H1 (cell line): ENCODE results near the gene TEAD1. TPM values are rescaled to one million over a fixed set of nuclear protein-coding genes. Genes with fewer than 3 reads are reported as not detected.

Experiments used
- CTCF ChIA-PET: fragments of 300-600 bp; sonication (Branson Sonifier 250); formaldehyde crosslinking; loops from one replicate; lab custom pipeline; 2021; ENCODE audit not compliant: partially characterized antibody; lab: Charles Lee
- POLR2A ChIA-PET: fragments of 300-600 bp; sonication (Branson Sonifier 250); formaldehyde crosslinking; loops from one replicate; lab custom pipeline; 2021; ENCODE audit warnings: inconsistent platforms; ENCODE audit not compliant: partially characterized antibody; lab: Charles Lee
- DNase-seq, 2 experiments: peaks; one replicate each; pipeline versions ENCODE4 v3.0.0 to v3.0.0-alpha.2; 2010 to 2022; ENCODE audit warnings: low spot score in 2 of 2, low read depth in 1 of 2, mixed read lengths in 1 of 2
- FAIRE-seq: peaks from 2 replicates; lab custom pipeline; 2011; peaks lifted over from hg19 to GRCh38; lab: Jason Lieb, UNC
- H2AFZ ChIP-seq: 2 replicates; pipeline ENCODE4 v1.8.1; 2012; ENCODE audit warnings: low read length, inconsistent platforms
- H2AK5ac ChIP-seq: 2 replicates; pipeline ENCODE4 v1.6.1; 2013; ENCODE audit warnings: low read depth, low read length
- H2BK120ac ChIP-seq: replicated peaks from 2 replicates; pipeline ENCODE3; 2013; ENCODE audit warnings: low read depth, low read length, inconsistent platforms
- H2BK12ac ChIP-seq: 2 replicates; pipeline ENCODE4 v1.6.1; 2013; ENCODE audit warnings: low read depth, low read length
- H2BK15ac ChIP-seq: 2 replicates; pipeline ENCODE4 v1.6.1; 2013; ENCODE audit warnings: low read length
- H2BK20ac ChIP-seq: 2 replicates; pipeline ENCODE4 v1.6.1; 2013; ENCODE audit warnings: low read length
- H2BK5ac ChIP-seq: 2 replicates; pipeline ENCODE4 v1.6.1; 2013; ENCODE audit warnings: low read depth, low read length
- H3K14ac ChIP-seq: 2 replicates; pipeline ENCODE4 v1.6.1; 2013; ENCODE audit warnings: inconsistent platforms; ENCODE audit not compliant: insufficient read length
- H3K18ac ChIP-seq: 2 replicates; pipeline ENCODE4 v1.6.1; 2013; ENCODE audit warnings: low read length; ENCODE audit errors: extremely low read depth
- H3K23ac ChIP-seq: 2 replicates; pipeline ENCODE4 v1.6.1; 2013; ENCODE audit warnings: inconsistent platforms; ENCODE audit not compliant: insufficient read length
- H3K23me2 ChIP-seq: 2 replicates; pipeline ENCODE4 v1.6.1; 2013; ENCODE audit warnings: low read depth, low read length
- H3K27ac ChIP-seq: 2 replicates; pipeline ENCODE4 v1.6.1; 2011; ENCODE audit warnings: low read depth, low read length, inconsistent platforms
- H3K27me3 ChIP-seq, 4 experiments: replicated peaks in 1 of 4; 1 replicate in 1 of 4; 2 replicates in 3 of 4; pipeline versions ENCODE4 v1.6.1 to v1.8.1; 2011 to 2013; ENCODE audit warnings: low read length in 3 of 4, mild to moderate bottlenecking in 3 of 4, inconsistent platforms in 2 of 4, mixed read lengths in 2 of 4, moderate library complexity in 1 of 4; ENCODE audit not compliant: control insufficient read depth in 3 of 4, insufficient read depth in 3 of 4; ENCODE audit errors: extremely low read depth in 1 of 4
- H3K36me3 ChIP-seq, 4 experiments: 2 replicates each; pipeline versions ENCODE4 v1.6.1 to v1.8.1; 2011 to 2013; ENCODE audit warnings: mild to moderate bottlenecking in 4 of 4, low read length in 3 of 4, moderate library complexity in 2 of 4, control low read depth in 1 of 4, inconsistent platforms in 1 of 4; ENCODE audit not compliant: insufficient read depth in 4 of 4, control insufficient read depth in 2 of 4
- H3K4ac ChIP-seq: replicated peaks from 2 replicates; pipeline ENCODE3; 2013; ENCODE audit warnings: low read length, low read depth, mixed read lengths, inconsistent platforms; ENCODE audit not compliant: insufficient read length
- H3K4me1 ChIP-seq, 4 experiments: replicated peaks in 1 of 4; 1 replicate in 1 of 4; 2 replicates in 3 of 4; pipeline versions ENCODE4 v1.6.1 to v1.8.1; 2011 to 2013; ENCODE audit warnings: low read length in 3 of 4, inconsistent platforms in 2 of 4, mixed read lengths in 1 of 4; ENCODE audit not compliant: insufficient read depth in 4 of 4, control insufficient read depth in 3 of 4
- H3K4me2 ChIP-seq, 2 experiments: 2 replicates each; pipeline versions ENCODE4 v1.6.1 to v1.8.1; 2011 to 2013; ENCODE audit warnings: low read depth in 2 of 2, low read length in 2 of 2, control low read depth in 1 of 2, inconsistent platforms in 1 of 2, mild to moderate bottlenecking in 1 of 2; ENCODE audit not compliant: insufficient read depth in 1 of 2
- H3K4me3 ChIP-seq, 4 experiments: fragments of 200-600, 300-600 bp in 1 of 4; sonication (generic), shearing (Covaris generic), sonication (Bioruptor Twin) in 1 of 4; 2 replicates each; pipeline versions ENCODE4 v1.5.1 to v1.8.1; 2011 to 2016; ENCODE audit warnings: low read length in 4 of 4, low read depth in 3 of 4, control low read depth in 2 of 4, inconsistent platforms in 2 of 4, mild to moderate bottlenecking in 2 of 4, mixed read lengths in 1 of 4, moderate library complexity in 1 of 4; ENCODE audit not compliant: insufficient read depth in 2 of 4; ENCODE audit errors: extremely low read depth in 1 of 4
- H3K56ac ChIP-seq: replicated peaks from 2 replicates; pipeline ENCODE3; 2013; ENCODE audit warnings: low read depth, mild to moderate bottlenecking, mixed read lengths, low read length, inconsistent platforms; ENCODE audit not compliant: insufficient read length
- H3K79me1 ChIP-seq: 2 replicates; pipeline ENCODE4 v1.6.1; 2013; ENCODE audit warnings: low read depth, low read length, control low read depth
- H3K79me2 ChIP-seq, 2 experiments: 2 replicates each; pipeline versions ENCODE4 v1.6.1 to v1.8.1; 2012 to 2013; ENCODE audit warnings: low read length in 2 of 2, mild to moderate bottlenecking in 2 of 2, inconsistent platforms in 1 of 2; ENCODE audit not compliant: insufficient read depth in 2 of 2, control insufficient read depth in 1 of 2
- H3K9ac ChIP-seq, 4 experiments: replicated peaks in 1 of 4; 1 replicate in 1 of 4; 2 replicates in 3 of 4; pipeline versions ENCODE4 v1.6.1 to v1.8.1; 2011 to 2013; ENCODE audit warnings: low read depth in 3 of 4, low read length in 3 of 4, control low read depth in 2 of 4, mild to moderate bottlenecking in 2 of 4, moderate library complexity in 2 of 4, inconsistent platforms in 1 of 4; ENCODE audit errors: extremely low read depth in 1 of 4
- H3K9me3 ChIP-seq, 2 experiments: 2 replicates each; pipeline versions ENCODE4 v1.6.1 to v1.8.1; 2012 to 2013; ENCODE audit warnings: mild to moderate bottlenecking in 2 of 2, moderate library complexity in 2 of 2, control low read depth in 1 of 2, inconsistent platforms in 1 of 2, low read depth in 1 of 2, low read length in 1 of 2, mixed read lengths in 1 of 2; ENCODE audit not compliant: insufficient read depth in 2 of 2
- H4K20me1 ChIP-seq, 2 experiments: replicated peaks in 1 of 2; 2 replicates each; pipeline versions ENCODE3 to v1.8.1; 2011 to 2013; ENCODE audit warnings: inconsistent platforms in 2 of 2, low read length in 2 of 2, mild to moderate bottlenecking in 1 of 2; ENCODE audit not compliant: insufficient read depth in 2 of 2, control insufficient read depth in 1 of 2
- H4K5ac ChIP-seq: 2 replicates; pipeline ENCODE4 v1.6.1; 2013; ENCODE audit warnings: low read length, low read depth, mixed read lengths, inconsistent platforms; ENCODE audit not compliant: insufficient read length
- H4K8ac ChIP-seq: 2 replicates; pipeline ENCODE4 v1.8.0; 2013; ENCODE audit warnings: mild to moderate bottlenecking, moderate library complexity, low read length, inconsistent platforms; ENCODE audit not compliant: insufficient read depth; ENCODE audit errors: extremely low read depth
- H4K91ac ChIP-seq: replicated peaks from 2 replicates; pipeline ENCODE3; 2013; ENCODE audit warnings: low read length, mixed read lengths, inconsistent platforms; ENCODE audit not compliant: insufficient read length
- CREB1 ChIP-seq: IDR thresholded peaks from 2 replicates; pipeline ENCODE4 v1.6.1; 2012; ENCODE audit warnings: inconsistent platforms
- EGR1 ChIP-seq: IDR thresholded peaks from 2 replicates; pipeline ENCODE4 v1.6.1; 2011; ENCODE audit warnings: low read depth, low read length, borderline replicate concordance
- EP300 ChIP-seq, 2 experiments: IDR thresholded peaks; 1 replicate in 1 of 2; 2 replicates in 1 of 2; pipeline ENCODE4 v1.6.1; 2011 to 2012; ENCODE audit warnings: low read depth in 2 of 2, low read length in 2 of 2, mild to moderate bottlenecking in 2 of 2, borderline replicate concordance in 1 of 2, inconsistent platforms in 1 of 2, moderate library complexity in 1 of 2
- HDAC6 ChIP-seq: IDR thresholded peaks from one replicate; pipeline ENCODE4 v1.7.1; 2012; ENCODE audit warnings: low read depth, mild to moderate bottlenecking, inconsistent platforms, low read length, moderate library complexity
- KDM1A ChIP-seq: fragments of 200-600, 300-600 bp; sonication (generic); IDR thresholded peaks from 2 replicates; pipeline ENCODE4 v1.7.1; 2016; ENCODE audit warnings: mild to moderate bottlenecking, low read length, borderline replicate concordance
- KDM4A ChIP-seq: IDR thresholded peaks from one replicate; pipeline ENCODE4 v1.7.1; 2012; ENCODE audit warnings: low read depth, mild to moderate bottlenecking, moderate library complexity, low read length, inconsistent platforms; ENCODE audit not compliant: severe bottlenecking
- NANOG ChIP-seq: IDR thresholded peaks from 2 replicates; pipeline ENCODE4 v1.6.1; 2011; ENCODE audit warnings: low read length, low read depth, mild to moderate bottlenecking, inconsistent platforms; ENCODE audit not compliant: insufficient read depth, poor library complexity, severe bottlenecking
- RAD21 ChIP-seq, 2 experiments: IDR thresholded peaks in 1 of 2; conservative IDR thresholded peaks in 1 of 2; 2 replicates each; pipeline ENCODE4 v1.6.1; 2011; ENCODE audit warnings: low read depth in 2 of 2, low read length in 2 of 2, improper control_type of control experiment in 1 of 2, inconsistent platforms in 1 of 2, mild to moderate bottlenecking in 1 of 2, moderate library complexity in 1 of 2
- RNF2 ChIP-seq: fragments of 200-900, 300-1000 bp; sonication (generic); IDR thresholded peaks from 2 replicates; pipeline ENCODE4 v1.7.1; 2016; ENCODE audit warnings: borderline replicate concordance, low read depth, mild to moderate bottlenecking, antibody characterized with exemption, low read length; ENCODE audit not compliant: poor library complexity, severe bottlenecking; ENCODE audit errors: missing control alignments
- SP4 ChIP-seq: IDR thresholded peaks from 2 replicates; pipeline ENCODE4 v1.6.1; 2012; ENCODE audit warnings: low read length, inconsistent platforms
- TEAD4 ChIP-seq: IDR thresholded peaks from 2 replicates; pipeline ENCODE4 v1.6.1; 2012; ENCODE audit warnings: low read depth, low read length, inconsistent platforms, mixed read lengths
- YY1 ChIP-seq: IDR thresholded peaks from 2 replicates; pipeline ENCODE4 v1.6.1; 2011; ENCODE audit warnings: low read depth, mild to moderate bottlenecking, low read length
- WGBS, 2 experiments: shearing (Covaris generic) in 1 of 2; methylation state at CpG; one replicate each; pipeline versions ENCODE4 v1.1.6 to v1.1.7; 2013 to 2015; ENCODE audit warnings: low lambda C conversion rate in 2 of 2, mixed read lengths in 2 of 2, inconsistent platforms in 1 of 2, low coverage in 1 of 2, missing lambda C conversion rate in 1 of 2; ENCODE audit not compliant: insufficient replicate concordance in 2 of 2, insufficient coverage in 1 of 2, insufficient read length in 1 of 2; ENCODE audit errors: extremely low coverage in 1 of 2, missing lambda C conversion rate in 1 of 2; 5-methylcytosine and 5-hydroxymethylcytosine counted together
- polyA plus RNA-seq, 7 experiments: library from polyadenylated mRNA; depleted of rRNA in 3 of 7; stranded (reverse) in 5 of 7; unstranded in 2 of 7; fragments of >200 nt in 5 of 7; fragments of 200-250 nt in 2 of 7; gene quantifications; 1 replicate in 5 of 7; 2 replicates in 1 of 7; 4 replicates in 1 of 7; pipeline versions ENCODE4 v1.2.1 to v1.2.3, GENCODE V29; 2011 to 2013; ENCODE audit warnings: missing spikeins in 2 of 7, mixed read lengths in 2 of 7
- total RNA-seq: library from RNA; stranded (reverse); fragmentation: NEBNext Ultra II Directional; extraction: Animal tissue kit (Norgen Biotek cat#: 25700); gene quantifications from 2 replicates; pipeline ENCODE4 v1.2.1, GENCODE V29; 2021
- TF ChIP-seq, protein P1 (sequence below): IDR thresholded peaks from 2 replicates; pipeline ENCODE4 v1.6.1; 2011; ENCODE audit warnings: low read depth, mild to moderate bottlenecking, low read length; ENCODE audit not compliant: insufficient read depth

TEAD1 gene
- total and polyA plus RNA-seq, 2 of the 8 experiments (the other 6 are each of a cell fraction or from before 2014, with no cell fraction given) = 15.6 to 67.4 TPM

- Histone ChIP-seq H3K4ac (no peak overlapping the region), H3K36me3 (no peaks in the 10 kb centered on the region), H4K20me1 (no peaks in the 10 kb centered on the region), H3K23me2 (no peaks in the 10 kb centered on the region), H4K8ac (no peak overlapping the region), H3K4me2 (no peak overlapping the region), H3K56ac (no peak overlapping the region), H3K9me3 (no peaks in the 10 kb centered on the region; a peak in 1 of 4 replicates), H3K79me2 (no peaks in the 10 kb centered on the region), H3K9ac (no peak overlapping the region), H2AK5ac (no peak overlapping the region), H2BK120ac (no peak overlapping the region), H2BK5ac (no peak overlapping the region), H3K23ac (no peak overlapping the region), H3K79me1 (no peaks in the 10 kb centered on the region), H4K91ac (no peak overlapping the region), H3K18ac (no peak overlapping the region), H3K27me3 (no peaks in the 10 kb centered on the region; a peak in 1 of 7 replicates), H3K14ac (no peak overlapping the region), H3K4me1 (no peaks in the 10 kb centered on the region; a peak in 1 of 7 replicates), H4K5ac (no peak overlapping the region), H2BK20ac (no peak overlapping the region), H2BK15ac (no peak overlapping the region), H3K4me3 (no peak overlapping the region), H3K27ac (no peak overlapping the region), H2BK12ac (no peak overlapping the region), H2AFZ (no peak overlapping the region)
- DNase-seq (no peak), FAIRE-seq (no peak)
- CTCF ChIA-PET = no interaction called here
- WGBS, 2 experiments = 93% methylated on average over 1 of the region's 1 CpG; no CpG with 5 or more reads in 1 of the 2 experiments
- POLR2A ChIA-PET = no interaction called here
- TF ChIP-seq KDM1A (no peak), RAD21 (IDR thresholded peaks at IDR 0.05 in 1 of 2, conservative IDR thresholded peaks at IDR 0.05 in 1 of 2; ENCODE audit: low read depth in 2 of 2, low read length in 2 of 2) (no peak), KDM4A (no peak), YY1 (no peak), EP300 (IDR thresholded peaks at IDR 0.05; ENCODE audit: borderline replicate concordance in 1 of 2, low read depth in 2 of 2, low read length in 2 of 2) (no peak), CREB1 (no peak), RNF2 (no peak), SP4 (no peak), EGR1 (no peak), NANOG (no peak), TEAD4 (no peak), HDAC6 (no peak)
- TF ChIP-seq, protein P1, sequence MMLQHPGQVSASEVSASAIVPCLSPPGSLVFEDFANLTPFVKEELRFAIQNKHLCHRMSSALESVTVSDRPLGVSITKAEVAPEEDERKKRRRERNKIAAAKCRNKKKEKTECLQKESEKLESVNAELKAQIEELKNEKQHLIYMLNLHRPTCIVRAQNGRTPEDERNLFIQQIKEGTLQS = no peak
Observed at GRCh38 chr11:12990162-12990480, 315.9 kb downstream of the TEAD1 start.
